ENCODE results near the gene CDC7. TPM values are rescaled to one million over a fixed set of nuclear protein-coding genes. Genes with fewer than 3 reads are reported as not detected.

The CDC7 gene
- total RNA-seq, 1 donor from 2014 or later, result 1.6 TPM

Other genes with a start within 250 kb of the CDC7 start
- gene HFM1, start 96.0 kb upstream of the CDC7 start, total RNA-seq, result 0.60 TPM

Data from mucosa of gallbladder (tissue), 1 donor.